HG03064 (cell line): ENCODE data around the gene UMOD.

Experiments used
- ATAC-seq: cut with Tn5 transposase; IDR thresholded peaks from one replicate; pipeline ENCODE4 v1.9.1; 2021; ENCODE audit warnings: low read depth; ENCODE audit not compliant: unreplicated experiment

The UMOD gene

GRCh38 chr16:20369452-20370054 is 17.0 kb upstream of the UMOD start:
- no peak for ATAC-seq

DNA sequence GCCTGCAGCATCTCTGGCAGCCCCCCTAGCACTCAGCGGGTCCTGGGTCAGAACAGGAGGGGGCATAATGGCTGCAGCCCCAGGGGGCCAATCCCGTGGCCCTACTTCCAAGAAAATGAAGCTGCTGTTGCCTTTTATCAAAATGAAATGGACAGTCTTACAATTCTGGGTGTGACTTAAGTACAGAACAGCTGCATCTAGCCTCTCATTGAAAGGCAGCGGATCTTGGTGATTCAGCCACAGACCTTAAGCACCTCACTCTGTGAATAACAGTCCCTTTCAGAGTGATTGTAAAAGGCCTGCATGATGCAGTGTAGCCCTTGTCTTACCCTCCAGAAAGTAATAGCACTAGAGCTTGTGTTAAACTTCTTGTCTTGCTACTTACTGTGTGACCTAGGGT is 11.5 kb upstream of the UMOD start:
- no peak for ATAC-seq

GRCh38 chr16:20363191-20363590 is 10.7 kb upstream of the UMOD start:
- ATAC-seq = no peak

DNA sequence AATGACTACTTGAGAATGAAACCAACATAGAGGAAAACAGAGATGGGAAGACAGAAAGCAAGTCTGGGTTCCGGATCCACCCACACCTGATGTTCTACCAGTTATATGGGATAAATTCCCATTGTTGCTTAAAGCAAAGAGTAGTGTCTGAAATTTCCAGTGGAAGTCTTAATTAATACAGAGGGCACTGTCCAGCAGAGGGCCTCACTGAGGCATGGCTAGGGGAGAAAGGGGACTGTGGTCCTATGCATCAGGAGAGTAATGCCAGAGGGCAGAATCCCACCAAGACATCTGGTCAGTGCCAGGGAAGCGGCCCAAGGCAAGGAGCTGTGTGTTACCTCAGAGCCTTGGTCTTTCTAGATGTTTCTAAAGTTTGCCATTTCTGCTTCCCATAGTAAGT is 7.5 kb upstream of the UMOD start:
- no peak for ATAC-seq

- no peak for ATAC-seq
These were observed 2.7 kb upstream of the UMOD start for GRCh38 chr16:20355114-20355782.

DNA sequence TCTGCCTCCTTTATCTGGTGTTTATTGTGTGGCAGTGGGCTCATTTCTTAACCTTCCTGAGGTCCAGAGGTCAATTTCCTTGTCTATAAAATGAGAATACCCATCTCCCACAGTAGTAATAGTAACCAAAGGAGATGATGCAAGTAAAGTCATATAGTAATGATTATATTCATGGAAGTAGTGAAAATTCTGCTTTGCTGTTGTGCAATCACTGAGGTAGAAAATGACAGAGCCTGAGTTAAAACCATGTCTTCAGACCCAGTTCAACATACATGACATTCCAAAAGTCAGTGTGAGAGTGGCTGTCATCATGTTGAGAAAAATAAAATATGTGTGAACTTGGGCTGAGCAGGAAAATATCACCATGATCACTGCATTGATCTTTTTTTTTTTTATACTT is 864 bp upstream of the UMOD start:
- ATAC-seq = no peak

DNA sequence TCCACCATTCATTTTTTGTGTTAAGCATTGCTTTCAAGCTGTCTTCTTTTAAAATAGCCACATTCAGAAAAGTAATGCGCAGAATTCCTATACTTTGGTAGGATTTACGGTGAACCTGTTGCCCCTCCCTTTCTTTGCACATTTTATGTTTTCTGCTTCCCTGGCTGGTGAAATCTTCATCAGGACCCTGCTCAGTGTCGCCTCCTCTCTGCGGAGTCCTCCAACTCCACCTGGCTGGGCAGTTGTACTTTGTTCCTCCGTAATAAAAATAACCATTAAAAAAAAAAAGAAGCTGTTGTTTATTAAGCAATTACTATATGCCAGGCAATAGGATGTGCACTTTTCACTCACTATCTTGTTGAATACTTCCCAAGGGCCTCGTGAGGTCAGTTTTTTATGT is 2.9 kb downstream of the UMOD start:
- no peak for ATAC-seq

- ATAC-seq = no peak
These were observed 3.9 kb downstream of the UMOD start for GRCh38 chr16:20348365-20349185.

GRCh38 chr16:20347666-20348364 is 4.7 kb downstream of the UMOD start:
- no peak for ATAC-seq

DNA sequence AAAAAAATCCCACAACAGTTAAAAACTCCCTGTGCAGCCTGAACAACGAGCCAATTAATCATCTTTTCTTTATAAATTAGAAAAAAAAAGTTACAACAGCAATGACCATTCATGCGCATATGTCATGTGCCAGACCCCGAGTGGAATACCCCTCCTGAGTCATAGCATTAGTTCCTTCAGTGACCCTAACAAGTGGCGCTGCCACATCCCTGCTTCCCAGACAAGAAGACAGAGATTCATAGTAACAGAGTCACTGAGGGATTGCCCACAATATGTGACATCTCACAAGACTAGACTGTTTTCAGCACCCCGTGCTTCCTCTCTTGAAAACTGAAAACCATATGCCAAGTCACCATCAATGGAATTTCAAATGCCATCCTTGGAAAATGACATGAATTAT is 7.9 kb downstream of the UMOD start:
- ATAC-seq = no peak

DNA sequence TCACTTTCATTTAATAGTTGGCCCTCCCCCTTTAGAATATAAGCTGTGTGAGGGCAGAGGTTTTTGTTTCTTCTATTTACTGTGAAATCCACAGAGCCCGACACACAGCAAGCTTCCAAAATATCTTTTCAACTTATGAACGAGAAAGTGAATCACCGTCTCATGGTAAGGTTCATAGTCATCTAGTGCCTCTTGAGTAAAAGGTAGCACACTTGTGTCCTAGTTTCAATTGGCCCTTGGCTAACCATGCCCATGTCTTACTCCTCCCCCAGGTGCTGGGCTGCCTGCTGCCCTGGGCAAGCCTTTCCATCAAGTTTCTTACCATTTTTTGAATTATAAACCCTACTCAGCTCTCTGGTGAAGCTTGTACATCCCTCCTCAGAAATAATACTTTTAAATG is 12.8 kb downstream of the UMOD start:
- ATAC-seq = no peak

- ATAC-seq = no peak
These were observed 15.6 kb downstream of the UMOD start for GRCh38 chr16:20336955-20337354.

DNA sequence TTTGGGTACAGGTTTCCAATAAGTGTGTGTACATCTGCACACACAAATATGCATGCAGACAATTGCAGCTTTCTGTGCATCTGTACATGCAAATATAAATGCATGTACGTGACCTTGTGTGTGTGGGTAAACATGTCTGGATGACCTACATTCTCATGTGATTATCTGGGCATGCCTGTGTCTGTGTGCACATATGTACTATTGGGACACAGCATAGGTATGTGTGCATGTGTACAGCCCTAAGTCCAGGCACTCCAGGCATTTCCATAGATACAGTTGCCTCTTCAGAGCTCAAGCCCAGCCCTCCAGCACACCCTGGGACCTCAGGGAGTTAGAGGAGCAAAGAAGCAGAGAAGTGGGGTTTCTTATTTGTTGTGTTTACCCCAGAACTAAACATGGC is 18.1 kb downstream of the UMOD start:
- ATAC-seq = no peak

DNA sequence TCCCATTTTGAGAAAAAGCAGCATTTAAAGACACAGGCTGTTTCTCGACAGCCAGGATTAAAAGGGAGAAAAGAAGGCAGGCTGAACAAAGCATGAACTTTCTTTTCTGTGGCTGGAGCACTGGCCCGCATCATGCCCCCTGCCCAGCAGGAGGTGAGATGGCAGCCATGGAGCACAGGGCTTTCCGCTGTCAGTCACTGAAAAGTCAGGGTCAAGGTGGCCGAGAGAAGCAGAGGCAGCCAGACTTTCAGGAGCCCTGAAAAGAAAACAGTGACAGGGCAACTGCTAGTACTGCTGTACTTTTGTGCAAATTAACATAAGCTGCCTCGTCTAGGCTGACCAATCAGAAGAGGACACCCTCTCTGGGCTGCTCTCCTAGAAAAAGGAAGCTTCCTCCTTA is 19.4 kb downstream of the UMOD start:
- no peak for ATAC-seq

- no peak for ATAC-seq
These were observed 20.1 kb downstream of the UMOD start for GRCh38 chr16:20332411-20332810.

DNA sequence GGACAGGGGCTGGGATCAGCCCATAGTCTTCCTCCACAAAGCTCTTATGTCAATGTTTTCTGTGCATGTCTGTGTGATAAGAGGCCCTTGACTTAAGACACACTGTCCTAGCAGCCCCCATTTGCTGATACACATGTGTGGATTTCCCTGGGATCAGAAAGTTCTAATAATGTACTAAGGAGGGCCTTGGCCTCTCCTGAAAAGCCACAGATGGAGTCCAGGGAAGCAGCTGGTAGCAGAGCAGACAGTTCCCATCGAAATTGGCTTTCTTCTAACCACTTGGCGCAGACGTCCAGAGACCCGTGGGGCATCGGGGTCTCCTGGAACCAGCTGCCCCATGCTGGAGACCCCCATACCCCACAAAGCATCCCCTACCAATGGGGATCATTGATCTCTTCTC is 20.9 kb downstream of the UMOD start:
- ATAC-seq = no peak

DNA sequence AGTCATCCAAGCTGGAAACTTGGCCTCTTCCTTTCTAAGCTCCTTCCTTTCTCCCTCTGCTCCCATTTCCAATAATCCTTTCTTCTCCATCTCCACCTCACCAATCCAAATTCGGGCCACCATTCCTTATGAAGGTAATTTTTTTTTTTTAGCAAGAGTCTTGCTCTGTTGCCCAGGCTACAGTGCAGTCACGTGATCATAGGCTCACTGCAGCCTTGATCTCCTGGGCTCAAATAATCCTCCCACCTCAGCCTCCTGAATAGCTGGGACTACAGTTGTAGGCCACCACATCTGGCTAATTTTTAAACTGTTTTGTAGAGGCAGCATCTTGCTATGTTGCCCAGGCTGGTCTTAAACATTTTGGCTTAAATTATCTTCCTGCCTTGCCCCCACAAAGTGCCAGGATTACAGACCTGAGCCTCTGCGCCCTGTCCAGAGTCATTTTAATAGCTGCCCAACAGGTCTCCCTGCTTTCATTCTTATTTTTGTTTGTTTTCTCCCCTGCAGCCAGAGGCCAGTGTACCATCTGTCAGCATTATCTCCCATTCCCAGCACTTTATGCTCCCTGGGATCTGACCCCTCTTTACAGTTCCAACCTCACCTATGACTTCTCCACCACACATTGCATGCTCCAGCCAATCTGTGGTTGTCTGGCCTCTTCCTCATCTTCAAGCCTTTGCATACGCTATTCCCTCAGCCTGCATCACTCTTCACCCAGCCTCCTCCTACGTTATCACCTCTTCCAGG is 22.9 kb downstream of the UMOD start:
- ATAC-seq = no peak

DNA sequence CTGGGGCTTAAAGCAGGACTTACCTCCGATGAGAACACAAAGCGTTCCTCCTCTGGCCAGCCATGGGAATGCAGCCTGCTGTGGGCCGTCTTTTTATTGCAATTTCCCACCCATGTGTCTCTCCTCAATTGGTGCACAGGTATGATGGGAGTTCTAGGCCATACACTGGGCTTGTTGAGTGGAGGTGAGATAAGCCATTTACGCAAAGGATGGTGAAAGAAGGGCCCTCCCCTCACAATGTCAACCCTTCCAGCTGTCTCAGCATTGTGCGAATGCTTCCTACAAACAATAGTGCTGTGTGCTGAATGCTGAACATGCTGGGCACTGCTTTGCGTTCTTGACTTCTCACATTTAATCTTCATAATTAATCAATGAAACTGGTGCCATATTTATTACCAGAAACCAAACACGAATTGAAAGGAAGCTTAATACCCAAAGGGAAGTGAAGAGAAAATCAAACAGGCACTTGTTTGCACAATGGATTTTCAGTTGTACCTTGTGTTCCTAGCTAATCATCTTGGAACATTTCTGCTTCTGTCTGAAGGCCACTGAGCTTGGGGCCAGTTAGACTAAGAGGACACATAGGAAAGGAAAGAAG is 25.0 kb downstream of the UMOD start, which contains the start of gene GP2:
TSS of gene GP2 (minus strand) at position 70 of the 598 bp plus-strand sequence. CDS start 1,082 bp downstream, outside the sequence.
- no peak for ATAC-seq

DNA sequence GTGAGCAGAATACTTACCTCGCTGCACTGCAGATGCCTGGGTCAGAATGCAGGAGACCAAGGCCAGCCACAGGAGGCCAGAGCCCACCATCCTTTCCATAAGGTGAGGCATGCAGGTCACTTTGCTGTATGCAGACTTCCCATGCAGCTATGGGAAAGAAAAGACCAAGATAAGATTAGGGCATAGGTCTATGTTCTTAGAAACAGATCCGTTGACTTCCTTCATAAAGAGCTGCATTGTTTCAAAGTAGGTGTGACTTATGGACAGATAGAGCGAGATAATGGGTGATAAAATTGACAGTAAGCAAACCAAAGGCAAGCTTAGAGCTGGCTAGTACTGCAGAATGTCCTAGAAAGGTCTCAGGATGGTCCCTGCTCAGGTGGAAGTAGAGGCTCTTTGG is 26.2 kb downstream of the UMOD start:
- ATAC-seq = no peak

DNA sequence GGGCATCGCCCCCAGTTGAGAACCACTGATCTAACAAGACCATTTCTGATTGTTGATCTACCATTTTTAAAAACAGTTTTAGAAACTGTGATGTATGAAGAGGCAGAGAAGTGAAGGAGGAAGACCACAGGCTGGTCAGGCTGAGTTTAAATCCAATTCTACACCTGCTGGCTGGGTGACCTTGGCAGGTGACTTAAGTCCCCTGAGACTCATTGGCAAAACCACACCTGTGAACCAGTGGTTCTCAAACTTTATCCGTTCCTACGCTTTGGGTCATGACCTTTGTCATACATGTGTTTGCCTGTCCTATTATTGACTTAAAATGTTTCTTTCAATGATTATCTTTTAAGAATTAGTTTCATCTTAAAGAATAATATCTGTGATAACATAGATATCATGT is 27.5 kb downstream of the UMOD start:
- no peak for ATAC-seq
